Right cardiac atrium (tissue), 5 donors: Measurements from ENCODE around the gene TMEM208. TPM values are rescaled to one million over a fixed set of nuclear protein-coding genes. Genes with fewer than 3 reads are reported as not detected.

Experiments
- ATAC-seq, 2 donors: fragments of 200-7000 bp; cut with Tn5 transposase; one replicate each; pipeline versions ENCODE4 v1.8.0 to v1.9.1; 2020; ENCODE audit warnings: moderate library complexity in 2 of 2, mild to moderate bottlenecking in 1 of 2
- DNase-seq, 3 donors: peaks; one replicate each; pipeline ENCODE4 v3.0.0-alpha.2; 2020
- H3K27ac ChIP-seq: one replicate; pipeline ENCODE4 v1.5.1; 2013; ENCODE audit warnings: mild to moderate bottlenecking, low read length, control low read depth, moderate library complexity
- H3K27me3 ChIP-seq: one replicate; pipeline ENCODE4 v1.6.1; 2013; ENCODE audit not compliant: control insufficient read depth, insufficient read depth
- H3K4me1 ChIP-seq: one replicate; pipeline ENCODE4 v1.6.1; 2013; ENCODE audit warnings: low read length; ENCODE audit not compliant: control insufficient read depth, insufficient read depth
- H3K4me3 ChIP-seq: one replicate; pipeline ENCODE4 v1.5.1; 2013; ENCODE audit warnings: low read length, control low read depth
- H3K9me3 ChIP-seq: one replicate; pipeline ENCODE4 v1.6.1; 2013; ENCODE audit warnings: low read length; ENCODE audit not compliant: control insufficient read depth
- WGBS: extraction: QIAGEN DNeasy Blood & Tissue Kit; methylation state at CpG from one replicate; pipeline ENCODE4 v1.1.7; 2013; 5-methylcytosine and 5-hydroxymethylcytosine counted together
- intact Hi-C, 4 donors: fragments of 100-400 bp; cut with DNase I; formaldehyde crosslinking; loops; one replicate each; pipeline versions ENCODE4 v1.11.0 to v1.14.0; 2022 to 2023
- long read RNA-seq, 4 donors: library from polyadenylated mRNA; unstranded; transcript quantifications; one replicate each; pipeline ENCODE4 v2.0.0, GENCODE V29; 2020 to 2021
- polyA plus RNA-seq: library from polyadenylated mRNA; stranded (reverse); fragments of 200-250 nt; gene quantifications from one replicate; pipeline ENCODE4 v1.2.3, GENCODE V29; 2013
- total RNA-seq, 4 donors: library from RNA; stranded (reverse); fragmentation: NEBNext Ultra II Directional; extraction: Animal tissue kit (Norgen Biotek cat#: 25700); gene quantifications; one replicate each; pipeline ENCODE4 v1.2.1, GENCODE V29; 2021
- donor health status: healthy with polysubstance abuse.
- donor health status: DM: no; HTN: yes; CAD: no.
- donor health status: DM: no; HTN: no; CAD: no.
- donor health status: DM: no; HTN: yes; CAD: no; lungs with severe emphysema.
- donor health status: DM: yes; HTN: yes; CAD: no.

Gene TMEM208
- total RNA-seq: 10 to 100 TPM; 15.4 to 26.2 (median 17.0) TPM
- polyA plus RNA-seq: 43.5 TPM
- long read RNA-seq, donor 1, transcript TMEM208-201 (6 exons, 793 nt): major isoform, 9 of 12 reads
- long read RNA-seq, donor 1, partial matches to known transcripts: 0 of 12 reads
- long read RNA-seq, donor 1, other reads (novel, unspliced or antisense): 0 of 12 reads
- long read RNA-seq, donor 2, transcript TMEM208-201 (6 exons, 793 nt): major isoform, 6 of 10 reads
- long read RNA-seq, donor 2, partial matches to known transcripts: 2 of 10 reads
- long read RNA-seq, donor 2, other reads (novel, unspliced or antisense): 0 of 10 reads
- long read RNA-seq, donor 3, transcript TMEM208-201 (6 exons, 793 nt): major isoform, 5 of 14 reads
- long read RNA-seq, donor 3, partial matches to known transcripts: 1 of 14 reads
- long read RNA-seq, donor 3, other reads (novel, unspliced or antisense): 0 of 14 reads
- long read RNA-seq, donor 4, partial matches to known transcripts: 0 of 3 reads
- long read RNA-seq, donor 4, other reads (novel, unspliced or antisense): 0 of 3 reads

- WGBS: under 1% methylated on average over 46 of the region's 46 CpGs
- ATAC-seq: peak; percentile 97
- intact Hi-C loops: loop anchor here in 1 of 4 donors (5.0 kb wide), 1 partner anchor 35 kb away; the partner anchor contains the start of genes E2F4 and EXOC3L1
- Histone ChIP-seq H3K9me3 (no peaks in the 10 kb centered on the region), H3K4me3 (peak within 1 kb of the TSS; percentile 92), H3K27ac (peak within 1 kb of the TSS; percentile 76), H3K27me3 (no peaks in the 10 kb centered on the region), H3K4me1 (peaks cover 9% of the 10 kb centered on the region)
- peak; percentile 99 for DNase-seq
Observed at GRCh38 chr16:67226804-67227566, at the start of gene TMEM208. TSS of gene TMEM208 (plus strand) at chr16:67227130. CDS start at chr16:67227219, 89 bp downstream.

GRCh38 chr16:67177743-67178699, 48.9 kb upstream of the TMEM208 start:
- DNase-seq: peak; percentile 68 to 88 (median 88)
- WGBS: 7% methylated on average over 73 of the region's 73 CpGs
- ATAC-seq: peak; percentile 37 to 44
- Histone ChIP-seq H3K9me3 (no peaks in the 10 kb centered on the region), H3K4me3 (peak overlapping the region; percentile 2), H3K4me1 (peaks cover 2% of the 10 kb centered on the region), H3K27me3 (no peaks in the 10 kb centered on the region), H3K27ac (no peak overlapping the region)
- intact Hi-C loops: no loop called here

DNA sequence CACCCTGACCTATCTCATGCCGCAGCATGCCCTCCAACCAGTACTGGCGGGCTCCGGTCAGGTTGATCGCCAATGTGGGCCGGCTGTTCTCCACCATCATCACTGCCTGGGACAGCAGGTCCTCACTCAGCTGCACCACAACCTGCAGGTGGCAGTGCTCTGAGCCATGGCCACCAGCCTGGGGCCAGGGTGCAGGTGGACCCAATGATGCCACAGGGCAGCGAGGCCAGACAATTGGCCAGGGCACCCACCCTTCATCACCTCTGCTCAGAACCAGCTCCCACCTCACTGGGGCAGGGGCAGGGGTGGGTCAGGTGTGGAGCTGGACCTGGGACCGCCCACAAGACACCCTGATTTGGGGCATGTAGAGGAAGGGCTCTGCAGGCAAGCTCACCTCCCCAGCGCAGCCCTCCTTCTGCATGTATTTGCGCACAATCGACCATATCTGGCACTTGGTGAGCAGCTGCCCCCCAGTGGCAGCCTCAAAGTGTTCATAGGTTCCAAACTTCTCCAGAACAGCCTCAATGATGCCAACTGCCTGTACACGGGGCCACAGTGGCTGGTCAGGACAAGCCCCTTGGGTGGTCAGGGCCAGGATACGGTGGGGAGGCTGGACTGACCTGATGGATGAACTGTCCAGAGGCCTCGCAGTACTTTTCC, 47.4 kb upstream of the TMEM208 start:
- no peaks in the 10 kb centered on the region for H3K9me3 ChIP-seq
- 93% methylated on average over 13 of the region's 13 CpGs for WGBS
- intact Hi-C loops: no loop called here

GRCh38 chr16:67180166-67180565, 46.8 kb upstream of the TMEM208 start:
- H3K27ac ChIP-seq: no peak overlapping the region
- H3K27me3 ChIP-seq: no peaks in the 10 kb centered on the region
- ATAC-seq (no peak), DNase-seq (peak in 2 of 3 donors; percentile 62 to 70)
- no peak overlapping the region for H3K4me3 ChIP-seq
- WGBS: 94% methylated on average over 16 of the region's 16 CpGs
- H3K4me1 ChIP-seq: peaks cover 2% of the 10 kb centered on the region
- H3K9me3 ChIP-seq: no peaks in the 10 kb centered on the region
- intact Hi-C loops: no loop called here

More for the DNA sequence above, 47.4 kb upstream of the TMEM208 start:
- Histone ChIP-seq H3K27me3 (no peaks in the 10 kb centered on the region), H3K27ac (no peak overlapping the region), H3K4me1 (peaks cover under 1% of the 10 kb centered on the region), H3K4me3 (no peak overlapping the region)
- ATAC-seq (no peak), DNase-seq (peak in 2 of 3 donors; percentile 45 to 56)

- Histone ChIP-seq H3K4me3 (no peak overlapping the region), H3K27ac (no peak overlapping the region), H3K9me3 (no peaks in the 10 kb centered on the region), H3K4me1 (peaks cover 2% of the 10 kb centered on the region), H3K27me3 (no peaks in the 10 kb centered on the region)
- intact Hi-C loops: no loop called here
- 43% methylated on average over 2 of the region's 2 CpGs for WGBS
- DNase-seq: peak; percentile 53 to 74 (median 72)
- ATAC-seq: no peak
Observed at GRCh38 chr16:67181346-67181745, 45.6 kb upstream of the TMEM208 start.

DNA sequence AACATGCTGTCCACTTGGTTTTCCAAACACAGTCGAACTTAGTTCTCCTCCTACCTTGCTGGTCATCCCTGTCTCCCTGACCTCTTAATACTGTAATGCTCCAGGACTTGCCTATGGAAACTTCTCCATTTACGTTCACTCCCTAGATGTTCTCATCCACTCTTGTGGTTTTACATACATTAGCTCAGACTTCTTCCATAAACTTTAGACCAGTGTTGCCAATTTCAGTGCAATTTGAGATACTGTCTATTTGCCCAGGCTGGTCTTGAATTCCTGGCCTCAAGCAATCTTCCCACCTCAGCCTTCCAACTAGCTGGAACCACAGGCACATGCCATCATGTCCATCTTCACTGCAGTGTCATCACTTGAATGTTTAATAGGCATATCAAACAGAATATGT, 44.6 kb upstream of the TMEM208 start:
- Histone ChIP-seq H3K4me3 (no peak overlapping the region), H3K9me3 (no peaks in the 10 kb centered on the region), H3K27ac (no peak overlapping the region), H3K4me1 (peaks cover 2% of the 10 kb centered on the region), H3K27me3 (no peaks in the 10 kb centered on the region)
- intact Hi-C loops: no loop called here
- DNase-seq: no peak
- ATAC-seq: no peak
- 87% methylated on average over 2 of the region's 2 CpGs for WGBS

GRCh38 chr16:67183284-67183626, 43.7 kb upstream of the TMEM208 start:
- H3K27me3 ChIP-seq: no peaks in the 10 kb centered on the region
- intact Hi-C loops: no loop called here
- no peak overlapping the region for H3K27ac ChIP-seq
- peak overlapping the region; percentile 29 for H3K4me3 ChIP-seq
- ATAC-seq: no peak
- peaks cover 2% of the 10 kb centered on the region for H3K4me1 ChIP-seq
- H3K9me3 ChIP-seq: no peaks in the 10 kb centered on the region
- 6% methylated on average over 11 of the region's 11 CpGs for WGBS
- DNase-seq: no peak

DNA sequence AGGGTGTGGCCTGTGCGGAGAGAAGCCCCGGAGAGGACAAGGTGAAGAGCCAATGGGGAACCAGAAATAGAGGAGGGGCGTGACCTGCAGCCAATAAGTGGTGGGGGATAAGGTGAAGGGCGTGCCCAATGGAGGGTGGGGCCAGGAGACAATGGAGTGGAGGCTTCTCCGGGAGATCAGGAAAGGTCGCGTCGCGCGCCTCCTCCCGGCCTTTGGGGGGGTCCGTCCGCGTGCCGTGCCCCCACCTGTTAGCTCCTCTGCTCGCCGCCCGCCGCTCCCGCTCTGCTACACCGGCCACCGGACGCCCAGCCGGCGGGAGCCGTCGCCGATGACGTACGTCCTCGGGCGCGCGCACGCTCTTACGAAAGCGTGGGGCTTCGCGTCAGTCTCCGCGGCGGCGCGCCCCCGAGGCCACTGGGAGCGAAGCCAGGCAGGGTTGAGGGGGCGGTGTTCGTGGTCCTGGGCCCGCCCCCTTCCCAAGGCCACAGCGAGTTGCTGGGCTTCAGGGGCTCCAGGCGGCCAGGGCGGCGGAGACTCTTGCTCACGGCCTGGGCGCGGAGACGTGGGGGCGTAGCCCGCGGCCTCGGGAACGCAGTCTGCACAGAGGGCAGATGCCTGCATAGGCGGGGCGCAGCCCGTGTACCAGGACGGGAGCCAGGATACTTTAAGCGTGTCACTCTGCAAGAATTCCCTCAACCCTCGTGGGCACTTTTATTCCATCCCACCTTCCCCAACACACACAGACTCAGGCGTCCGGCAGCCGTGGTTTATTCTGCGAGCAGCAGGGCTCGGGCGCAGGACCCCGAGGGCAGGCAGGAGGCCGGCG, 43.1 kb upstream of the TMEM208 start, which contains the start of gene MATCAP1:
TSS of gene MATCAP1 (minus strand) at position 337 of the 826 bp plus-strand sequence. CDS start 3,353 bp downstream, outside the sequence.
- Histone ChIP-seq H3K27ac (peak within 1 kb of the TSS; percentile 86), H3K9me3 (no peaks in the 10 kb centered on the region), H3K4me1 (peaks cover 2% of the 10 kb centered on the region), H3K4me3 (peak within 1 kb of the TSS; percentile 29), H3K27me3 (no peaks in the 10 kb centered on the region)
- WGBS: under 1% methylated on average over 77 of the region's 77 CpGs
- ATAC-seq: peak; percentile 95 to 96
- intact Hi-C loops: no loop called here
- DNase-seq: peak; percentile 95 to 98 (median 97)

DNA sequence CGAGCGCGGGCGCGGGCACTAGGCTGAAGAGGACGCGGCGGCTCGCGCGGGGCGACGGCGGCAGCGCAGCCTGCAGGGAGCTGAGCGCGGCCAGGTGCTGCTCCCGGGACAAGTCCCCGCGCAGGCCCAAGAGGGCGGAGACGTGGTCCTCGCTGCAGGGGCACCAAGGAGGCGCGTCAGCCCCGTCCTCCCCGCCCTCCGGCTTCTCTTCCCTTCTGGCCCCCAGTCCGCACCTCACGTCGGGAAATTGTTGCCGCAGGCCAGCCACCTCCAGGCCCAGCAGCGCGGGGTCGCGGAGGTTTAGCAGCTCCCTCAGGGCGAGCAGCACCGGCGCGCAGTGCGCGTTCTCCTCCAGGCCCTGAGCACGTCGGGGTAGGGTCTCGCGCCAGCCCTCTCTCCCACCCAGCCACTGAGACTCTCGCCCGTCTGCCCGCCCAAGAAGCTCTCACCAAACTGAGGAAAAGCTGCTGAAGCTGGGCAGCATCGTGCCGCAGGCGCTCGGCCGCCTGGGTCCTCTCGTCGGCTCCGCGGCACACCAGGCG, 42.4 kb upstream of the TMEM208 start:
- no peaks in the 10 kb centered on the region for H3K9me3 ChIP-seq
- 11% methylated on average over 59 of the region's 59 CpGs for WGBS
- H3K4me1 ChIP-seq: peaks cover 2% of the 10 kb centered on the region
- peak; percentile 2 to 9 for ATAC-seq
- DNase-seq: peak in 1 of 3 donors; percentile 79
- no peaks in the 10 kb centered on the region for H3K27me3 ChIP-seq
- H3K4me3 ChIP-seq: peak overlapping the region; percentile 29
- peak overlapping the region; percentile 86 for H3K27ac ChIP-seq
- intact Hi-C loops: no loop called here
